Vagina (tissue), 2 donors: ENCODE results near the gene USH1G.

Source experiments
- POLR2AphosphoS5 ChIP-seq, 2 donors: sonication (generic); formaldehyde crosslinking; IDR thresholded peaks; one replicate each; pipeline ENCODE4 v1.9.0; 2017; ENCODE audit warnings: antibody characterized with exemption in 2 of 2, mild to moderate bottlenecking in 2 of 2, low read depth in 1 of 2; ENCODE audit not compliant: insufficient read depth in 1 of 2
- TF ChIP-seq, protein P1 (sequence below), 3 experiments: fragments of 450-650 bp in 2 of 3; fragments of 200-600 bp in 1 of 3; sonication (generic) in 1 of 3; IDR thresholded peaks; one replicate each; pipeline ENCODE4 v1.5.1; 2017 to 2019; ENCODE audit warnings: antibody characterized with exemption in 3 of 3, mild to moderate bottlenecking in 2 of 3, moderate library complexity in 2 of 3

DNA sequence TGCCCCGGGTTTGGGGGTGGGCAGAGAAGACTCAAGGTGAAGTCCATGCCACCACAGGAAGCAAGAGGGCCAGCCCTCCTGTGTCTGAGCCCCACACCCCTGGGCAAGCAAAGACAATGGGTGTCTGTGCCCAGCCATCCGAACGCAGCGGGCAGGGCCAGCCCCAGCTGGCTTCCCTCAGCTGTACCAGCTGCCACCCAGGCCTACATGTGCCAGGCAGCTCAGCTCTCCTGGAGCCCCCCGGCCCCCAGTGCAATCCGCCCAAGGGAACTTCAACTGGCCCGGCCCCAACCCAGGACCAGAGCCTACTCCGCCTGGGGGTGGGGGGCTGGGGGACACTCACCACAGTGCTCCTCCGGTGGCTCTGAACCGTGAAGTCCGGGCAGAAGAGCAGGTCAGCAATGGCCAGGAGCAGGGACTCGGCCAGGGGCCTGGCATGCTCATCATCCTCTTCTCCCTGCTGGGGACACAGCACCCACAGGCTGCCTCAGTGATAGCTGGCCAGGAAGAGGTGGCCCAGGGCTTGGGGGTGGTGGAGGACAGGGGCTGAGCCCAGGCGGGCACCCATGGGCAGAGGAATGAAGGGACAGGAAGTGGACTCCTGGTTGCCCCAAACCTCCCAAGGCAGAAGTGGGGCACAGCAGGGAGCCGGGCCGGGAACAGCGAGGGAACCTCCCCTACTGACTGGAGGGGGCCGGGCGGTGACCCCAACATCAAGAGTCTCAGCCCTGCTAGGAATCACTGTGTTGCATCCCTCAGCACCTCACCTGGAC lies 39.8 kb upstream of the USH1G start:
- TF ChIP-seq, protein P1, sequence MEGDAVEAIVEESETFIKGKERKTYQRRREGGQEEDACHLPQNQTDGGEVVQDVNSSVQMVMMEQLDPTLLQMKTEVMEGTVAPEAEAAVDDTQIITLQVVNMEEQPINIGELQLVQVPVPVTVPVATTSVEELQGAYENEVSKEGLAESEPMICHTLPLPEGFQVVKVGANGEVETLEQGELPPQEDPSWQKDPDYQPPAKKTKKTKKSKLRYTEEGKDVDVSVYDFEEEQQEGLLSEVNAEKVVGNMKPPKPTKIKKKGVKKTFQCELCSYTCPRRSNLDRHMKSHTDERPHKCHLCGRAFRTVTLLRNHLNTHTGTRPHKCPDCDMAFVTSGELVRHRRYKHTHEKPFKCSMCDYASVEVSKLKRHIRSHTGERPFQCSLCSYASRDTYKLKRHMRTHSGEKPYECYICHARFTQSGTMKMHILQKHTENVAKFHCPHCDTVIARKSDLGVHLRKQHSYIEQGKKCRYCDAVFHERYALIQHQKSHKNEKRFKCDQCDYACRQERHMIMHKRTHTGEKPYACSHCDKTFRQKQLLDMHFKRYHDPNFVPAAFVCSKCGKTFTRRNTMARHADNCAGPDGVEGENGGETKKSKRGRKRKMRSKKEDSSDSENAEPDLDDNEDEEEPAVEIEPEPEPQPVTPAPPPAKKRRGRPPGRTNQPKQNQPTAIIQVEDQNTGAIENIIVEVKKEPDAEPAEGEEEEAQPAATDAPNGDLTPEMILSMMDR (IDR thresholded peaks at IDR 0.05) = no peak
- no peak for TF ChIP-seq POLR2AphosphoS5 (IDR thresholded peaks at IDR 0.05; ENCODE audit: insufficient read depth in 1 of 2, low read depth in 1 of 2)
